Skeletal muscle satellite cell (primary cell): ENCODE results near the gene TSPOAP1.

Experiments used
- H3K27me3 ChIP-seq: 2 replicates; pipeline ENCODE4 v1.7.0; 2013; ENCODE audit warnings: low read length; ENCODE audit not compliant: control insufficient read depth, insufficient read depth
- H3K36me3 ChIP-seq: 2 replicates; pipeline ENCODE4 v1.7.0; 2013; ENCODE audit warnings: mild to moderate bottlenecking, control low read depth, low read length; ENCODE audit not compliant: insufficient read depth
- H3K4me1 ChIP-seq: 2 replicates; pipeline ENCODE4 v1.7.0; 2013; ENCODE audit warnings: low read length; ENCODE audit not compliant: control insufficient read depth, insufficient read depth
- H3K4me2 ChIP-seq: 2 replicates; pipeline ENCODE4 v1.7.0; 2013; ENCODE audit warnings: mild to moderate bottlenecking, low read length
- H3K4me3 ChIP-seq: 2 replicates; pipeline ENCODE4 v1.7.0; 2013; ENCODE audit warnings: low read length
- H3K9ac ChIP-seq: 2 replicates; pipeline ENCODE4 v1.7.0; 2013; ENCODE audit warnings: mild to moderate bottlenecking, low read depth, low read length, moderate library complexity
- H3K9me3 ChIP-seq: replicated peaks from 2 replicates; pipeline ENCODE4 v1.7.0; 2013; ENCODE audit warnings: mild to moderate bottlenecking, control low read depth, low read length

The TSPOAP1 gene

GRCh38 chr17:58324056-58324408 is 4.6 kb downstream of the TSPOAP1 start:
- Histone ChIP-seq H3K36me3 (no peaks in the 10 kb centered on the region), H3K27me3 (peaks cover 62% of the 10 kb centered on the region), H3K9me3 (no peaks in the 10 kb centered on the region), H3K4me3 (no peak overlapping the region), H3K9ac (no peak overlapping the region), H3K4me2 (no peak overlapping the region), H3K4me1 (no peaks in the 10 kb centered on the region)

- Histone ChIP-seq H3K27me3 (peaks cover 57% of the 10 kb centered on the region), H3K36me3 (no peaks in the 10 kb centered on the region), H3K4me2 (no peak overlapping the region), H3K4me1 (no peaks in the 10 kb centered on the region), H3K9ac (no peak overlapping the region), H3K9me3 (no peaks in the 10 kb centered on the region), H3K4me3 (no peak overlapping the region)
Observed at GRCh38 chr17:58323366-58324055, 5.1 kb downstream of the TSPOAP1 start.

DNA sequence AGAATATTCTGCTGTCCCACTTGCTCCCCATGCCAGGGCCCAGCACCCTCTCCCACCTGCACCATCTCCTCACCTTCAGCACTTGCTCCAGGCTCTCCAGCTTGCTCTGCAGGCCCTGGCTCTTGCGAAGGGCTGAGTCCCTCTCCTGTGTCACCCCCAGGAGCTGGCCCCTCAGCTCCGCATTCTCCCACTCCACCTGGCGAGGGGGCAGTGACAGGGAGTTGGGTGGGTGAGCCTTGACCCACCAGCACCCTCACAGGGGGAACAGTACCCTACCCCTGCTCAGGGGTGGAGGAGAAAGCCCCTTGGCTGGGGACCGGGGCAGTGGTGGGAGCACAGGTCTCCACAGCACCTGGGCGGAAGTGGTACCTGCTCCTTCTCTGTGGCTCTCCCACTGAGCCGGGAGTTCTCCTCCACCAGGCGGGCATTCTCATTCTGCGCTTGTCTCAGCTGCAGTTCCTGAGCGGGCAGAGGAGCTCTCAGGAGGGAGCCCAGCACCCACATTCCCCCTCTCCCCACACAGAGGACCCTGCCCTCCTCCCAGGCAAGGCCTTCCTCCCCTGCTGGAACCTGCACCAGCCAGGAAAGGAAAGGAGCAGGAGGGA is 5.9 kb downstream of the TSPOAP1 start:
- Histone ChIP-seq H3K9me3 (no peaks in the 10 kb centered on the region), H3K9ac (no peak overlapping the region), H3K4me3 (no peak overlapping the region), H3K4me2 (no peak overlapping the region), H3K36me3 (no peaks in the 10 kb centered on the region), H3K27me3 (peaks cover 50% of the 10 kb centered on the region), H3K4me1 (no peaks in the 10 kb centered on the region)

DNA sequence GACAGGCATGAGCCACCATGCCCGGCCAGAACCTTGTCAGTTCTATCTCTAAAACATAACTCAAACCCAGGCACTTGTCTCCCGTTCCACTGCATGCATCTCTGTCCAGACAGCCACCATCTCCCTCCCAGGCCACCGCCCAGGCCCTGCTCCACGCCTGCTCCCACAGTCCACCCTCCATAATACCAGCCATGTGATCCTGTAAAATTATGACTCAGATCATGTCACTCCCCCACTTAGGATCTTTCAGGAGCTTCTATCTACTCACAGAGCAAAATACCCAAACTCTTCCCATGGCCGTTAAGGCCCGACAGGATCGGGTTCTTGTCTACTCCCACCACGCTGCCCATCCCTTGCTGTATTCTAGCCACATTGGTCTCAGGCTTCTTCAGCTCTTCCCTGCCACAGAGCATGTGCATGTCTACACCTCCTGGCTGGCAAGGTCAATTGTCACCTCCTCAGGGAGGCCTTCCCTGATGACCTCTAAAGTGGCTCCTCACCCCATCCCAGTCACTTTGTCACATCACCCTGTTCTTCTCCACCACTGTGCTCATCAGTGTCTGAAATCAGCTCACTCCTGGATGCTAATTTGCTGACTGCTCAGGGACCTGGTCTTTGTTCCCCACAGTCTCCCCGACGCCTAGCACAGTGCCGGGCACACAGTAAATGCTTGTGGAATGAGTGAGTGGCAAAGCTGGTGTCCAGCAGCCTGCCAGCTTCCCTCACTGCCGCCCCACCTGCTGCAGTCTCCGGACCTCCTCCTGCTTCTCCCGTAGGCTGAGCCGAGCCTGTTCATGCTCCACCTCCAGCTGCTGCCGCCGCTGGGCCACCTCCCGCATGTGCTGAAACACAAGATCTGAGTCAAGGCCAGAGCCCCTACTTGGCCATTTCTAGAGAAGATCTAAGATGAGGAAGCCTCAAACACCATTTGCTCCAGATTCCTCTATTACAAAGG is 6.7 kb downstream of the TSPOAP1 start:
- Histone ChIP-seq H3K4me1 (no peaks in the 10 kb centered on the region), H3K4me2 (no peak overlapping the region), H3K36me3 (no peaks in the 10 kb centered on the region), H3K27me3 (peaks cover 43% of the 10 kb centered on the region), H3K9ac (no peak overlapping the region), H3K9me3 (no peaks in the 10 kb centered on the region), H3K4me3 (no peak overlapping the region)

GRCh38 chr17:58320570-58321323 is 7.8 kb downstream of the TSPOAP1 start:
- Histone ChIP-seq H3K4me3 (no peak overlapping the region), H3K36me3 (no peaks in the 10 kb centered on the region), H3K4me2 (no peak overlapping the region), H3K4me1 (no peaks in the 10 kb centered on the region), H3K9ac (no peak overlapping the region), H3K27me3 (peaks cover 32% of the 10 kb centered on the region), H3K9me3 (no peaks in the 10 kb centered on the region)

- Histone ChIP-seq H3K4me2 (no peak overlapping the region), H3K4me3 (no peak overlapping the region), H3K9me3 (no peaks in the 10 kb centered on the region), H3K36me3 (no peaks in the 10 kb centered on the region), H3K9ac (no peak overlapping the region), H3K4me1 (no peaks in the 10 kb centered on the region), H3K27me3 (peaks cover 31% of the 10 kb centered on the region)
Observed at GRCh38 chr17:58320163-58320558, 8.4 kb downstream of the TSPOAP1 start.

DNA sequence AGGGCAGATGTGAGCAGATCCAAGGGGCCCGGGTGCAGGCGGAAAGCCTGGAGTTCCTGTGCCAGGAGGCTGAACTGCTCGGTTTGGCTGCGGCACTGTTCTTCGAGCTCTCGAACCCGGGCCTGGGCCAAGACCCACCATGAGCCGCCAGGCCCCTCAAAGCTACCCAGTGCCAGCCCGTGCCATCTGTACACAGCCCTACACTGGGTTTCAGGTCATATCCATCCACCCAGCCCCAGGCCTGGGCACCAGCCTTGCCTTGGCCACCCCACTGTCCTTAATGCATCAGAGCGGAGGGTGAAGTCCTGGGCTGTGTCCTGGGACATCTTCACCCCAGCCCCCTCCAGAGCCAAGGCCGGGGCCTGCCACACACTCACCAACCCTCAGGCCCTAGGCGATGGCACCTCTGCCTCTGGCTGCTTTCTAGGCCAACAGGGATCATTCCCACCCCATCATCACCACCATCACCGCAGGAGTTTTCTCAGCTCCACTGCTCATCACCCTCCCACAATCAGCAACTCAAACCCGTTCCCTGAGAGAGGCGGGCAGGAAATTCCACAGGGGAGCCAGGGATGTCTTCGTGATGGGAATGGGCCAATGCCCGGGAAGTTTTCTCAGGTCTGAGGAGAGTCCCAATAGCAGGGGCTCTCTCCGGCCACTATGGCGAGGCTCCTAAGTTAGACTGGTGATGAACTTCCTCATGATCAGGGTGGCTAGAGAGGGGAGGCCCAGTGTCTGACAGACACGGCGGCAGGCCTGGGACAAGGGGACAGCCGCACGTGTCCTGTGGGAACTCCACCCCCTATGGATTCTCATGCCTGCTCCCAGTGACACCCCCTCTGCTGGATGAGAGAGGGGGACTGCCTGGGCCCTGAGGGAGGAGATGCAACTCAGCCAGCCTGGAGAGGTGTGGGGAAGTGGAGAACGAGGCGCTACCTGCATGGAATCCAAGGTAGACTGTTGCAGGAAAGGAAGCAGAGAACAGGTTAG is 9.1 kb downstream of the TSPOAP1 start:
- H3K36me3 ChIP-seq, result no peaks in the 10 kb centered on the region
- H3K9ac ChIP-seq, result no peak overlapping the region
- H3K4me2 ChIP-seq, result no peak overlapping the region
- H3K4me3 ChIP-seq, result no peak overlapping the region
- peaks cover 27% of the 10 kb centered on the region for H3K27me3 ChIP-seq
- H3K4me1 ChIP-seq, result no peaks in the 10 kb centered on the region
- H3K9me3 ChIP-seq, result no peaks in the 10 kb centered on the region

GRCh38 chr17:58318627-58319172 is 9.9 kb downstream of the TSPOAP1 start:
- no peaks in the 10 kb centered on the region for H3K9me3 ChIP-seq
- no peaks in the 10 kb centered on the region for H3K4me1 ChIP-seq
- peaks cover 26% of the 10 kb centered on the region for H3K27me3 ChIP-seq
- no peak overlapping the region for H3K9ac ChIP-seq
- H3K36me3 ChIP-seq, result no peaks in the 10 kb centered on the region
- no peak overlapping the region for H3K4me2 ChIP-seq
- H3K4me3 ChIP-seq, result no peak overlapping the region

DNA sequence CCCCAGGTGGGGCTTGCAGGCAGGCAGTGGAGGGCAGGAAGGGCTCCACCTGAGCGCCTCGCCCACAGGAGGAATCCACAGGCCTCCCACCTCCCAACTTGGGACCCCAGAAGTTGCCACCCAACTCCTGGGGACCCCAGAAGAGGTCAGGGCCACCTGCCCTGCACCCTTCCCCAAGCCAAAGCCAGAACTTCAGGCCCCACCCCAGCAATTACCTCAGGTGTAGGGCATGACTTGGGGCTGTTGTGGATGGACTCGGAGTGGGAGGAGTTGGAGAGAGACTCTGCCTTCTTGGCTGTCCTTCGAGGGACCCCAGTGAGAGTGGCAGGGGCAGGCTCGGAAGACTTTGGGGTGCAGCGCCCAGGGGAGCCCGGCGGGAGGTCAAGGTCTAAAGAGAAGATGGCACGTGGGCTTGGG is 10.5 kb downstream of the TSPOAP1 start:
- H3K27me3 ChIP-seq, result peaks cover 26% of the 10 kb centered on the region
- H3K4me1 ChIP-seq, result no peaks in the 10 kb centered on the region
- no peak overlapping the region for H3K9ac ChIP-seq
- H3K4me2 ChIP-seq, result no peak overlapping the region
- no peaks in the 10 kb centered on the region for H3K9me3 ChIP-seq
- H3K4me3 ChIP-seq, result no peak overlapping the region
- H3K36me3 ChIP-seq, result no peaks in the 10 kb centered on the region

- Histone ChIP-seq H3K9ac (no peak overlapping the region), H3K4me3 (no peak overlapping the region), H3K27me3 (peaks cover 21% of the 10 kb centered on the region), H3K4me1 (no peaks in the 10 kb centered on the region), H3K4me2 (no peak overlapping the region), H3K9me3 (no peaks in the 10 kb centered on the region), H3K36me3 (no peaks in the 10 kb centered on the region)
Observed at GRCh38 chr17:58317421-58318064, 11.1 kb downstream of the TSPOAP1 start.
